Astrocyte (in vitro differentiated cells and primary cell): ENCODE data around the gene PKP4. TPM values are rescaled to one million over a fixed set of nuclear protein-coding genes. Genes with fewer than 3 reads are reported as not detected.
A peak's percentile ranks its signal among the peaks of the same experiment; 100 is the strongest.

Experiments
- DNase-seq: peaks from one replicate; pipeline ENCODE4 v3.0.0-alpha.2; 2010; ENCODE audit warnings: low read depth
- FAIRE-seq: peaks from 2 replicates; lab custom pipeline; 2011; peaks lifted over from hg19 to GRCh38; lab: Jason Lieb, UNC
- H2AFZ ChIP-seq: 2 replicates; pipeline ENCODE4 v1.6.0; 2012; ENCODE audit warnings: low read depth, low read length, inconsistent platforms
- H3K27ac ChIP-seq: 2 replicates; pipeline ENCODE4 v1.5.1; 2011; ENCODE audit warnings: low read depth, low read length, inconsistent platforms
- H3K27me3 ChIP-seq: 2 replicates; pipeline ENCODE4 v1.6.0; 2011; ENCODE audit warnings: low read length, inconsistent platforms; ENCODE audit not compliant: insufficient read depth
- H3K36me3 ChIP-seq: 2 replicates; pipeline ENCODE4 v1.5.1; 2011; ENCODE audit warnings: low read length, inconsistent platforms; ENCODE audit not compliant: insufficient read depth
- H3K4me1 ChIP-seq: 2 replicates; pipeline ENCODE4 v1.5.1; 2011; ENCODE audit warnings: low read length, inconsistent platforms; ENCODE audit not compliant: insufficient read depth
- H3K4me2 ChIP-seq: 2 replicates; pipeline ENCODE4 v1.6.0; 2012; ENCODE audit warnings: low read length, inconsistent platforms
- H3K4me3 ChIP-seq: 2 replicates; pipeline ENCODE4 v1.5.1; 2011; ENCODE audit warnings: low read depth, mild to moderate bottlenecking, low read length, inconsistent platforms; ENCODE audit not compliant: insufficient read depth
- H3K79me2 ChIP-seq: 2 replicates; pipeline ENCODE4 v1.6.0; 2012; ENCODE audit warnings: mild to moderate bottlenecking, low read length, inconsistent platforms; ENCODE audit not compliant: insufficient read depth
- H3K9ac ChIP-seq: 2 replicates; pipeline ENCODE4 v1.6.0; 2012; ENCODE audit warnings: mild to moderate bottlenecking, low read length, inconsistent platforms
- H3K9me3 ChIP-seq: 2 replicates; pipeline ENCODE4 v1.5.1; 2012; ENCODE audit warnings: low read depth, mild to moderate bottlenecking, low read length, inconsistent platforms; ENCODE audit not compliant: insufficient read depth
- H4K20me1 ChIP-seq: 2 replicates; pipeline ENCODE4 v1.6.0; 2012; ENCODE audit warnings: low read length, inconsistent platforms; ENCODE audit not compliant: insufficient read depth
- H3K27ac Mint-ChIP-seq: one replicate; pipeline ENCODE4 v1.8.0; 2021; ENCODE audit warnings: mild to moderate bottlenecking, mixed read lengths; ENCODE audit not compliant: unreplicated experiment
- H3K27me3 Mint-ChIP-seq: one replicate; pipeline ENCODE4 v1.8.0; 2021; ENCODE audit warnings: low read depth, mixed read lengths; ENCODE audit not compliant: unreplicated experiment
- H3K36me3 Mint-ChIP-seq: one replicate; pipeline ENCODE4 v1.8.0; 2021; ENCODE audit warnings: low read depth, mixed read lengths; ENCODE audit not compliant: unreplicated experiment
- H3K4me1 Mint-ChIP-seq: one replicate; pipeline ENCODE4 v1.8.0; 2021; ENCODE audit warnings: low read depth, mixed read lengths; ENCODE audit not compliant: unreplicated experiment
- H3K4me3 Mint-ChIP-seq: one replicate; pipeline ENCODE4 v1.8.0; 2021; ENCODE audit warnings: mild to moderate bottlenecking, moderate library complexity, mixed read lengths; ENCODE audit not compliant: unreplicated experiment
- H3K9me3 Mint-ChIP-seq: one replicate; pipeline ENCODE4 v1.8.0; 2021; ENCODE audit warnings: mild to moderate bottlenecking, mixed read lengths; ENCODE audit not compliant: unreplicated experiment
- CTCF ChIP-seq: IDR thresholded peaks from 2 replicates; pipeline ENCODE4 v1.5.1; 2011; ENCODE audit warnings: low read depth, mild to moderate bottlenecking, inconsistent platforms, low read length, moderate library complexity; ENCODE audit not compliant: insufficient read depth
- EZH2 ChIP-seq: IDR thresholded peaks from 2 replicates; pipeline ENCODE4 v1.6.1; 2012; ENCODE audit warnings: mild to moderate bottlenecking, low read length, inconsistent platforms; ENCODE audit not compliant: insufficient read depth
- total RNA-seq: library from RNA; stranded (reverse); gene quantifications from 2 replicates; pipeline ENCODE4 v1.2.1, GENCODE V29; 2021

Gene PKP4
- total RNA-seq, 1 donor from 2014 or later: 38.4 TPM

DNA sequence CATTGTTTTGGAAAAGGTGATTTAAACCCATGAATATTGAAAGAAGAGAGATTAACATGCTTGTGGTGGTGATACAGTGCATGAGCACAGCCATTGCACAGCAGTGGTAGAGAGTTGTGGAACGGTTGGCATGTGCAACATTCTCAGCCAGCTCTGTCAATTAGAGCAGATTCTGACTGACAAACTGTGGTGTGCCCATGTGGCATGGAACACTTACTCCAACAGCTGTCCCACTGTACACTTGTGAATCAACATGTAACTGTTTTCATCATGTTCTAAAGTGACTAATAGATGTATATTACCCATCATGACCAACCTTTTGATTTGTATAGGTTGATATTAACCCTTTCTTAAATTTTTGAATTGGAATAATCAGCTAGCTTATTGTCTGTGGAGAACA lies 55.6 kb downstream of the PKP4 start:
- Histone ChIP-seq H3K9me3 (no peaks in the 10 kb centered on the region), H3K4me2 (no peak overlapping the region), H3K9ac (no peak overlapping the region), H3K27me3 (no peaks in the 10 kb centered on the region), H3K4me1 (no peaks in the 10 kb centered on the region), H3K4me3 (no peak overlapping the region), H2AFZ (no peak overlapping the region), H3K79me2 (peaks cover 13% of the 10 kb centered on the region), H3K36me3 (no peaks in the 10 kb centered on the region), H4K20me1 (no peaks in the 10 kb centered on the region), H3K27ac (no peak overlapping the region)
- Mint-ChIP-seq H3K27ac (no peak overlapping the region), H3K27me3 (no peaks in the 10 kb centered on the region), H3K9me3 (no peaks in the 10 kb centered on the region), H3K36me3 (peaks cover 2% of the 10 kb centered on the region), H3K4me3 (no peak overlapping the region), H3K4me1 (peaks cover 16% of the 10 kb centered on the region)
- TF ChIP-seq CTCF: no peak
- no peak for TF ChIP-seq EZH2
- DNase-seq (no peak), FAIRE-seq (peak; percentile 5)

GRCh38 chr2:158513841-158514240 lies 57.1 kb downstream of the PKP4 start:
- H3K4me1 ChIP-seq: no peaks in the 10 kb centered on the region
- peaks cover 8% of the 10 kb centered on the region for H4K20me1 ChIP-seq
- no peak for FAIRE-seq
- H3K9me3 Mint-ChIP-seq: no peaks in the 10 kb centered on the region
- H3K4me3 ChIP-seq: no peak overlapping the region
- no peak overlapping the region for H3K27ac Mint-ChIP-seq
- no peaks in the 10 kb centered on the region for H3K36me3 ChIP-seq
- H3K9me3 ChIP-seq: no peaks in the 10 kb centered on the region
- H3K36me3 Mint-ChIP-seq: peaks cover 2% of the 10 kb centered on the region
- H3K27ac ChIP-seq: no peak overlapping the region
- H3K27me3 ChIP-seq: no peaks in the 10 kb centered on the region
- DNase-seq: no peak
- no peak overlapping the region for H3K9ac ChIP-seq
- no peak overlapping the region for H3K4me3 Mint-ChIP-seq
- H2AFZ ChIP-seq: no peak overlapping the region
- H3K79me2 ChIP-seq: peaks cover 9% of the 10 kb centered on the region
- TF ChIP-seq EZH2: no peak
- TF ChIP-seq CTCF: no peak
- peaks cover 15% of the 10 kb centered on the region for H3K4me1 Mint-ChIP-seq
- no peak overlapping the region for H3K4me2 ChIP-seq
- H3K27me3 Mint-ChIP-seq: no peaks in the 10 kb centered on the region

- no peaks in the 10 kb centered on the region for H3K27me3 ChIP-seq
- H3K27ac ChIP-seq: no peak overlapping the region
- Mint-ChIP-seq H3K4me1 (peaks cover 4% of the 10 kb centered on the region), H3K4me3 (no peak overlapping the region), H3K36me3 (peaks cover 6% of the 10 kb centered on the region), H3K9me3 (peaks cover 2% of the 10 kb centered on the region), H3K27ac (no peak overlapping the region), H3K27me3 (no peaks in the 10 kb centered on the region)
- FAIRE-seq (no peak), DNase-seq (no peak)
- H2AFZ ChIP-seq: no peak overlapping the region
- no peak for TF ChIP-seq CTCF
- no peak for TF ChIP-seq EZH2
- no peak overlapping the region for H3K4me3 ChIP-seq
- no peaks in the 10 kb centered on the region for H3K4me1 ChIP-seq
- no peaks in the 10 kb centered on the region for H3K9me3 ChIP-seq
- H3K9ac ChIP-seq: no peak overlapping the region
- no peaks in the 10 kb centered on the region for H3K36me3 ChIP-seq
- peaks cover 3% of the 10 kb centered on the region for H3K79me2 ChIP-seq
- peaks cover 8% of the 10 kb centered on the region for H4K20me1 ChIP-seq
- no peak overlapping the region for H3K4me2 ChIP-seq
These were observed 61.3 kb downstream of the PKP4 start for GRCh38 chr2:158518084-158518483.
